Ovary (tissue), 3 donors: ENCODE results near the gene COL4A5.

Experiments used
- EP300 ChIP-seq: sonication (generic); formaldehyde crosslinking; IDR thresholded peaks from one replicate; pipeline ENCODE4 v1.6.1; 2017; ENCODE audit warnings: antibody characterized with exemption
- POLR2A ChIP-seq: fragments of 450-650 bp; IDR thresholded peaks from one replicate; pipeline ENCODE4 v1.6.1; 2017; ENCODE audit warnings: antibody characterized with exemption, mild to moderate bottlenecking, moderate library complexity
- TF ChIP-seq, protein P1 (sequence below), 3 donors: fragments of 450-650 bp in 2 of 3; fragments of 200-600 bp in 1 of 3; IDR thresholded peaks; one replicate each; pipeline versions ENCODE4 v1.5.1 to v1.8.0; 2016 to 2022; ENCODE audit warnings: antibody characterized with exemption in 3 of 3, mild to moderate bottlenecking in 1 of 3
- donor health status: DM: no; HTN: no; CAD: no.

DNA sequence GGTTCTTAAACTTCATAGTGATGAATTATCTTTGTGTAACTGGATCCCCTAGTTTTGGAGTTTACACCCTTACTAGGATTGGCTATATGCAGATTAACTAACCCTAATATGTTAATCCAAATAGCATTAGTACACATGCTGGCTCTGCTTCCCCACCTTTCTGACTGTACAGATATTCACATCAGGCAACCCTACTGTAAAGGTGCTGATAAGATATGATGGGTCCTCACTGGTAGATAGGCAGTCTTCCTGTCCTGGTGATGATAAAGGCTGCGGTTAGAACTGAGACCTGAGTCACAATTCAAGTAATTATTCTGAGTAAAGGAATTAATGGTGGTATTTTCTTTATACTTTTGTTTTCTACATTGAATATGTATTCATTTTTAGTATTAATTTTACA, 118.6 kb downstream of the COL4A5 start:
- TF ChIP-seq, protein P1, sequence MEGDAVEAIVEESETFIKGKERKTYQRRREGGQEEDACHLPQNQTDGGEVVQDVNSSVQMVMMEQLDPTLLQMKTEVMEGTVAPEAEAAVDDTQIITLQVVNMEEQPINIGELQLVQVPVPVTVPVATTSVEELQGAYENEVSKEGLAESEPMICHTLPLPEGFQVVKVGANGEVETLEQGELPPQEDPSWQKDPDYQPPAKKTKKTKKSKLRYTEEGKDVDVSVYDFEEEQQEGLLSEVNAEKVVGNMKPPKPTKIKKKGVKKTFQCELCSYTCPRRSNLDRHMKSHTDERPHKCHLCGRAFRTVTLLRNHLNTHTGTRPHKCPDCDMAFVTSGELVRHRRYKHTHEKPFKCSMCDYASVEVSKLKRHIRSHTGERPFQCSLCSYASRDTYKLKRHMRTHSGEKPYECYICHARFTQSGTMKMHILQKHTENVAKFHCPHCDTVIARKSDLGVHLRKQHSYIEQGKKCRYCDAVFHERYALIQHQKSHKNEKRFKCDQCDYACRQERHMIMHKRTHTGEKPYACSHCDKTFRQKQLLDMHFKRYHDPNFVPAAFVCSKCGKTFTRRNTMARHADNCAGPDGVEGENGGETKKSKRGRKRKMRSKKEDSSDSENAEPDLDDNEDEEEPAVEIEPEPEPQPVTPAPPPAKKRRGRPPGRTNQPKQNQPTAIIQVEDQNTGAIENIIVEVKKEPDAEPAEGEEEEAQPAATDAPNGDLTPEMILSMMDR (IDR thresholded peaks at IDR 0.05): no peak
- TF ChIP-seq EP300 (no peak), POLR2A (no peak)
